MCF 10A (cell line): ENCODE results near the gene TP53BP1. TPM values are rescaled to one million over a fixed set of nuclear protein-coding genes. Genes with fewer than 3 reads are reported as not detected.

Experiments
- BruUV-seq: library from RNA; stranded (reverse); fragments of 400-500 nt; replicated peaks from 2 replicates; lab custom pipeline; 2021; lab: Mats Ljungman, UMichigan
- CTCF ChIA-PET: fragments of 300-600 bp; sonication (Branson Sonifier 250); formaldehyde crosslinking; extraction: SDS; loops from one replicate; lab custom pipeline; 2021; ENCODE audit warnings: antibody characterized with exemption, inconsistent platforms; lab: Yijun Ruan, JAX
- POLR2A ChIA-PET: fragments of 300-600, 350-650 bp; sonication (Branson Sonifier 250); formaldehyde crosslinking; extraction: SDS; loops from one replicate; lab custom pipeline; 2020; ENCODE audit warnings: antibody characterized with exemption, inconsistent platforms; lab: Yijun Ruan, JAX
- DNase-seq: peaks from one replicate; pipeline ENCODE4 v3.0.0-alpha.2; 2018; ENCODE audit not compliant: unreplicated experiment
- H3K27ac Mint-ChIP-seq: one replicate; pipeline ENCODE4 v1.8.0; 2022; ENCODE audit warnings: mild to moderate bottlenecking, low read depth, mixed read lengths; ENCODE audit not compliant: unreplicated experiment
- H3K27me3 Mint-ChIP-seq: one replicate; pipeline ENCODE4 v1.8.0; 2022; ENCODE audit warnings: mixed read lengths; ENCODE audit not compliant: insufficient read depth, unreplicated experiment
- H3K36me3 Mint-ChIP-seq: one replicate; pipeline ENCODE4 v1.8.0; 2022; ENCODE audit warnings: mild to moderate bottlenecking, moderate library complexity, mixed read lengths; ENCODE audit not compliant: insufficient read depth, unreplicated experiment
- H3K4me1 Mint-ChIP-seq: one replicate; pipeline ENCODE4 v1.8.0; 2022; ENCODE audit warnings: mixed read lengths; ENCODE audit not compliant: insufficient read depth, unreplicated experiment
- H3K4me3 Mint-ChIP-seq: one replicate; pipeline ENCODE4 v1.8.0; 2022; ENCODE audit warnings: mild to moderate bottlenecking, moderate library complexity, mixed read lengths; ENCODE audit not compliant: unreplicated experiment
- H3K9me3 Mint-ChIP-seq: one replicate; pipeline ENCODE4 v1.8.0; 2022; ENCODE audit warnings: mixed read lengths; ENCODE audit not compliant: unreplicated experiment
- CTCF ChIP-seq: fragments of 200-600 bp; IDR thresholded peaks from one replicate; pipeline ENCODE4 v1.8.0; 2022; ENCODE audit warnings: antibody characterized with exemption, mild to moderate bottlenecking; ENCODE audit not compliant: unreplicated experiment
- intact Hi-C: fragments of 100-400 bp; cut with micrococcal nuclease; formaldehyde crosslinking; loops from 2 replicates; pipeline ENCODE4 v1.14.1; 2022
- total RNA-seq: library from RNA; stranded (reverse); gene quantifications from 2 replicates; pipeline ENCODE4 v1.2.3, GENCODE V29; 2022

Gene TP53BP1
- total RNA-seq, 1 experiment from 2014 or later: 38.8 TPM

GRCh38 chr15:43529141-43529540 is 36.2 kb upstream of the TP53BP1 start:
- Mint-ChIP-seq H3K27me3 (no peaks in the 10 kb centered on the region), H3K36me3 (no peaks in the 10 kb centered on the region), H3K4me1 (no peaks in the 10 kb centered on the region), H3K27ac (no peak overlapping the region), H3K9me3 (no peaks in the 10 kb centered on the region), H3K4me3 (no peak overlapping the region)
- TF ChIP-seq CTCF: no peak
- intact Hi-C loops: no loop called here
- POLR2A ChIA-PET: interaction anchor here (0.8 kb wide), 1 partner anchor 13 kb away, joined by 3 read pairs; no protein-coding TSS in a partner anchor
- CTCF ChIA-PET: interaction anchor here (3.9 kb wide), 1 partner anchor 15 kb away, joined by 14 read pairs; no protein-coding TSS in a partner anchor
- DNase-seq: no peak
- BruUV-seq: no TSS peak

GRCh38 chr15:43528542-43529007 is 35.6 kb upstream of the TP53BP1 start:
- POLR2A ChIA-PET: interaction anchor here (0.8 kb wide), 1 partner anchor 13 kb away, joined by 3 read pairs; no protein-coding TSS in a partner anchor
- TF ChIP-seq CTCF: no peak
- no peak overlapping the region for H3K27ac Mint-ChIP-seq
- H3K27me3 Mint-ChIP-seq: peaks cover 2% of the 10 kb centered on the region
- CTCF ChIA-PET: interaction anchor here (1.0 to 3.9 kb wide), 2 partner anchors 15 to 28 kb away, joined by 3 to 14 read pairs; no protein-coding TSS in a partner anchor
- no peaks in the 10 kb centered on the region for H3K4me1 Mint-ChIP-seq
- no peaks in the 10 kb centered on the region for H3K36me3 Mint-ChIP-seq
- H3K9me3 Mint-ChIP-seq: no peaks in the 10 kb centered on the region
- no peak for DNase-seq
- no TSS peak for BruUV-seq
- intact Hi-C loops: no loop called here
- H3K4me3 Mint-ChIP-seq: no peak overlapping the region

- no peak overlapping the region for H3K27ac Mint-ChIP-seq
- H3K9me3 Mint-ChIP-seq: no peaks in the 10 kb centered on the region
- H3K27me3 Mint-ChIP-seq: peaks cover 8% of the 10 kb centered on the region
- no peak overlapping the region for H3K4me3 Mint-ChIP-seq
- ChIA-PET POLR2A (no interaction called here), CTCF (interaction anchor here (1.0 to 3.9 kb wide), 2 partner anchors 14 to 28 kb away, joined by 3 to 14 read pairs; no protein-coding TSS in a partner anchor)
- intact Hi-C loops: no loop called here
- DNase-seq: no peak
- no TSS peak for BruUV-seq
- no peaks in the 10 kb centered on the region for H3K36me3 Mint-ChIP-seq
- no peaks in the 10 kb centered on the region for H3K4me1 Mint-ChIP-seq
- TF ChIP-seq CTCF: no peak
Measured at GRCh38 chr15:43527802-43528541, 35.0 kb upstream of the TP53BP1 start.

GRCh38 chr15:43527016-43527801 is 34.3 kb upstream of the TP53BP1 start:
- POLR2A ChIA-PET: interaction anchor here (0.7 kb wide), 1 partner anchor 16 kb away, joined by 3 read pairs; no protein-coding TSS in a partner anchor
- CTCF ChIA-PET: interaction anchor here (1.0 to 3.9 kb wide), 2 partner anchors 14 to 27 kb away, joined by 3 to 14 read pairs; no protein-coding TSS in a partner anchor
- intact Hi-C loops: no loop called here
- BruUV-seq: no TSS peak
- Mint-ChIP-seq H3K4me1 (no peaks in the 10 kb centered on the region), H3K9me3 (no peaks in the 10 kb centered on the region), H3K4me3 (no peak overlapping the region), H3K27me3 (peaks cover 15% of the 10 kb centered on the region), H3K27ac (no peak overlapping the region), H3K36me3 (no peaks in the 10 kb centered on the region)
- no peak for DNase-seq
- TF ChIP-seq CTCF: no peak
